Endothelial cell of umbilical vein (primary cell): ENCODE data around the gene FGFR3. TPM values are rescaled to one million over a fixed set of nuclear protein-coding genes. Genes with fewer than 3 reads are reported as not detected.

ENCODE experiments used
- BruUV-seq: library from RNA; stranded (reverse); fragments of 400-500 nt; replicated peaks from 2 replicates; lab custom pipeline; 2021; lab: Mats Ljungman, UMichigan
- CTCF ChIA-PET: fragments of 300-600, 350-600 bp; sonication (Branson Sonifier 250); formaldehyde crosslinking; loops from one replicate; lab custom pipeline; 2021; ENCODE audit warnings: antibody characterized with exemption, inconsistent platforms; lab: Charles Lee
- POLR2A ChIA-PET: fragments of 300-600, 350-600 bp; sonication (Branson Sonifier 250); formaldehyde crosslinking; loops from one replicate; lab custom pipeline; 2021; ENCODE audit warnings: antibody characterized with exemption, inconsistent platforms; lab: Charles Lee
- DNase-seq: peaks from one replicate; pipeline ENCODE4 v3.0.0-alpha.2; 2011; ENCODE audit warnings: low read depth, low spot score
- FAIRE-seq: peaks from 2 replicates; lab custom pipeline; 2011; peaks lifted over from hg19 to GRCh38; lab: Jason Lieb, UNC
- H2AFZ ChIP-seq: 2 replicates; pipeline ENCODE4 v1.6.0; 2012; ENCODE audit warnings: low read depth, low read length, control low read depth, inconsistent platforms
- H3K27ac ChIP-seq: 2 replicates; pipeline ENCODE4 v1.5.1; 2011; ENCODE audit warnings: low read depth, mild to moderate bottlenecking, control low read depth, low read length, moderate library complexity; ENCODE audit not compliant: insufficient read depth
- H3K27me3 ChIP-seq, 2 experiments: 2 replicates each; pipeline versions ENCODE4 v1.6.0 to v1.6.1; 2011; ENCODE audit warnings: low read length in 2 of 2, mixed read lengths in 1 of 2; ENCODE audit not compliant: control insufficient read depth in 2 of 2, insufficient read depth in 2 of 2
- H3K36me3 ChIP-seq, 2 experiments: 2 replicates in 1 of 2; 3 replicates in 1 of 2; pipeline ENCODE4 v1.5.1; 2011; ENCODE audit warnings: low read length in 2 of 2, mild to moderate bottlenecking in 1 of 2, moderate library complexity in 1 of 2; ENCODE audit not compliant: control insufficient read depth in 2 of 2, insufficient read depth in 2 of 2; ENCODE audit errors: extremely low read depth in 1 of 2
- H3K4me1 ChIP-seq: 3 replicates; pipeline ENCODE4 v1.5.1; 2011; ENCODE audit warnings: mild to moderate bottlenecking, low read length; ENCODE audit not compliant: control insufficient read depth, insufficient read depth; ENCODE audit errors: extremely low read depth
- H3K4me2 ChIP-seq: 2 replicates; pipeline ENCODE4 v1.6.1; 2011; ENCODE audit warnings: low read length, control low read depth, mixed read lengths; ENCODE audit not compliant: insufficient read depth
- H3K4me3 ChIP-seq, 3 experiments: fragments of 200-600 bp in 1 of 3; sonication (generic), shearing (Covaris generic) in 1 of 3; replicated peaks in 1 of 3; 2 replicates each; pipeline ENCODE4 v1.5.1; 2011 to 2016; ENCODE audit warnings: control low read depth in 3 of 3, low read length in 3 of 3, mild to moderate bottlenecking in 2 of 3, inconsistent platforms in 1 of 3, low read depth in 1 of 3, moderate library complexity in 1 of 3; ENCODE audit not compliant: insufficient read depth in 1 of 3
- H3K79me2 ChIP-seq: 2 replicates; pipeline ENCODE4 v1.6.0; 2012; ENCODE audit warnings: low read length, inconsistent platforms; ENCODE audit not compliant: control insufficient read depth, insufficient read depth
- H3K9ac ChIP-seq: replicated peaks from 2 replicates; pipeline ENCODE3; 2011; ENCODE audit warnings: low read length, control low read depth; ENCODE audit not compliant: insufficient read depth; ENCODE audit errors: extremely low read depth
- H3K9me1 ChIP-seq: replicated peaks from 3 replicates; pipeline ENCODE4 v1.6.0; 2011; ENCODE audit warnings: mild to moderate bottlenecking, low read length; ENCODE audit not compliant: control insufficient read depth, insufficient read depth; ENCODE audit errors: extremely low read depth
- H3K9me3 ChIP-seq: replicated peaks from 2 replicates; pipeline ENCODE4 v1.5.1; 2012; ENCODE audit warnings: low read length, inconsistent platforms; ENCODE audit not compliant: control insufficient read depth, insufficient read depth
- H4K20me1 ChIP-seq: replicated peaks from 2 replicates; pipeline ENCODE3; 2011; ENCODE audit warnings: mild to moderate bottlenecking, low read length; ENCODE audit not compliant: control insufficient read depth, insufficient read depth; ENCODE audit errors: extremely low read depth
- GATA2 ChIP-seq: IDR thresholded peaks from 2 replicates; pipeline ENCODE4 v1.7.0; 2011; ENCODE audit warnings: low read depth, mild to moderate bottlenecking, moderate library complexity, mixed read lengths, low read length; ENCODE audit not compliant: insufficient read length, insufficient read depth
- dilution Hi-C: fragments of 300-500 bp; cut with MboI; formaldehyde crosslinking; loops from one replicate; pipeline ENCODE4 v1.15.0; 2019; ENCODE audit warnings: low sequenced_read_pairs; ENCODE audit not compliant: extremely low pct_ligation_motif_present
- intact Hi-C: fragments of 100-400 bp; cut with micrococcal nuclease; formaldehyde crosslinking; loops from one replicate; pipeline ENCODE4 v1.10.0; 2022
- polyA plus RNA-seq, 4 experiments: library from polyadenylated mRNA; depleted of rRNA in 3 of 4; stranded (reverse) in 3 of 4; unstranded in 1 of 4; fragments of >200 nt; gene quantifications; 2 replicates each; pipeline versions ENCODE4 v1.2.1 to v1.2.3, GENCODE V29; 2011 to 2012; ENCODE audit warnings: missing spikeins in 1 of 4
- total RNA-seq: library from RNA; stranded (reverse); gene quantifications from 2 replicates; pipeline ENCODE4 v1.2.3, GENCODE V29; 2021
- TF ChIP-seq, protein P1 (sequence below), 2 donors: IDR thresholded peaks; 1 replicate in 1 of 2; 2 replicates in 1 of 2; pipeline ENCODE4 v1.5.1; 2011; ENCODE audit warnings: low read length in 2 of 2, mild to moderate bottlenecking in 2 of 2, moderate library complexity in 2 of 2, control low read depth in 1 of 2, inconsistent platforms in 1 of 2, low read depth in 1 of 2; ENCODE audit not compliant: insufficient read depth in 1 of 2; ENCODE audit errors: extremely low read depth in 1 of 2

Gene FGFR3
- total and polyA plus RNA-seq, 2 donors (not counting 3 experiments of a cell fraction or from before 2014, with no cell fraction given): 0.73 to 1.2 TPM

- Histone ChIP-seq H3K4me2 (no peak overlapping the region), H3K4me3 (no peak overlapping the region), H3K27ac (no peak overlapping the region), H3K27me3 (no peaks in the 10 kb centered on the region), H4K20me1 (no peaks in the 10 kb centered on the region), H3K4me1 (no peaks in the 10 kb centered on the region), H3K9me3 (no peaks in the 10 kb centered on the region), H2AFZ (no peak overlapping the region), H3K36me3 (no peaks in the 10 kb centered on the region), H3K79me2 (no peaks in the 10 kb centered on the region), H3K9me1 (no peaks in the 10 kb centered on the region), H3K9ac (no peak overlapping the region)
- no peak for TF ChIP-seq GATA2
- TF ChIP-seq, protein P1, sequence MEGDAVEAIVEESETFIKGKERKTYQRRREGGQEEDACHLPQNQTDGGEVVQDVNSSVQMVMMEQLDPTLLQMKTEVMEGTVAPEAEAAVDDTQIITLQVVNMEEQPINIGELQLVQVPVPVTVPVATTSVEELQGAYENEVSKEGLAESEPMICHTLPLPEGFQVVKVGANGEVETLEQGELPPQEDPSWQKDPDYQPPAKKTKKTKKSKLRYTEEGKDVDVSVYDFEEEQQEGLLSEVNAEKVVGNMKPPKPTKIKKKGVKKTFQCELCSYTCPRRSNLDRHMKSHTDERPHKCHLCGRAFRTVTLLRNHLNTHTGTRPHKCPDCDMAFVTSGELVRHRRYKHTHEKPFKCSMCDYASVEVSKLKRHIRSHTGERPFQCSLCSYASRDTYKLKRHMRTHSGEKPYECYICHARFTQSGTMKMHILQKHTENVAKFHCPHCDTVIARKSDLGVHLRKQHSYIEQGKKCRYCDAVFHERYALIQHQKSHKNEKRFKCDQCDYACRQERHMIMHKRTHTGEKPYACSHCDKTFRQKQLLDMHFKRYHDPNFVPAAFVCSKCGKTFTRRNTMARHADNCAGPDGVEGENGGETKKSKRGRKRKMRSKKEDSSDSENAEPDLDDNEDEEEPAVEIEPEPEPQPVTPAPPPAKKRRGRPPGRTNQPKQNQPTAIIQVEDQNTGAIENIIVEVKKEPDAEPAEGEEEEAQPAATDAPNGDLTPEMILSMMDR (IDR thresholded peaks at IDR 0.05; ENCODE audit: extremely low read depth in 1 of 2, insufficient read depth in 1 of 2, low read depth in 1 of 2, low read length in 2 of 2): peak in 1 of 2 donors; percentile 22
- no TSS peak for BruUV-seq
- dilution Hi-C loops (no loop called here), intact Hi-C loops (no loop called here)
- DNase-seq (no peak), FAIRE-seq (no peak)
- ChIA-PET CTCF (interaction anchor here (1.1 to 2.0 kb wide), 5 partner anchors 10 to 30 kb away, joined by 3 to 13 read pairs (median 6); partner anchors contain the start of gene FGFR3), POLR2A (no interaction called here)
These were observed 15.1 kb upstream of the FGFR3 start for GRCh38 chr4:1777822-1778641.
